AG09319 (cell line): ENCODE results near the gene NEURL3.

Source experiments
- DNase-seq: peaks from one replicate; pipeline ENCODE4 v3.0.0-alpha.2; 2010; ENCODE audit warnings: low read depth; ENCODE audit errors: extremely low read depth
- TF ChIP-seq, protein P1 (sequence below): IDR thresholded peaks from 2 replicates; pipeline ENCODE4 v1.5.1; 2011; ENCODE audit warnings: low read depth, mild to moderate bottlenecking, inconsistent platforms, low read length, moderate library complexity

Gene NEURL3

DNA sequence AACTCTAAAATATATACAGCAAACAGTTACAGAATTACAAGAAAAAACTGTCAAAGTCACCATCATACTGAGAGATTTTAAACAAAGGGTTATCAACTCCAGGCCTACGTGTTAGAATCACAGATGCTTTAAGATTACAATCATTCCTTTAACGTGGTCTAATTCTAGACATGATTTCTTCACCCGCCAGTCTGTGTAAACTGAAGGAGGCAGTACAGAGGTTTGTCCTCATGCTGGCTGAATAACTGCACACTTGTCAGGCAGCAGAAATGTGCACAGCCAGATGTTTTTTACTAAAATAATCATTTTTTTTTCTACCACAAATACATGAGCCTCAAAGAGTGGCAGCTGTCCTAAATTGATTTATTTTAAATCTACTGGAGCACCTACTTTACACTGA is 15.5 kb upstream of the NEURL3 start:
- TF ChIP-seq, protein P1, sequence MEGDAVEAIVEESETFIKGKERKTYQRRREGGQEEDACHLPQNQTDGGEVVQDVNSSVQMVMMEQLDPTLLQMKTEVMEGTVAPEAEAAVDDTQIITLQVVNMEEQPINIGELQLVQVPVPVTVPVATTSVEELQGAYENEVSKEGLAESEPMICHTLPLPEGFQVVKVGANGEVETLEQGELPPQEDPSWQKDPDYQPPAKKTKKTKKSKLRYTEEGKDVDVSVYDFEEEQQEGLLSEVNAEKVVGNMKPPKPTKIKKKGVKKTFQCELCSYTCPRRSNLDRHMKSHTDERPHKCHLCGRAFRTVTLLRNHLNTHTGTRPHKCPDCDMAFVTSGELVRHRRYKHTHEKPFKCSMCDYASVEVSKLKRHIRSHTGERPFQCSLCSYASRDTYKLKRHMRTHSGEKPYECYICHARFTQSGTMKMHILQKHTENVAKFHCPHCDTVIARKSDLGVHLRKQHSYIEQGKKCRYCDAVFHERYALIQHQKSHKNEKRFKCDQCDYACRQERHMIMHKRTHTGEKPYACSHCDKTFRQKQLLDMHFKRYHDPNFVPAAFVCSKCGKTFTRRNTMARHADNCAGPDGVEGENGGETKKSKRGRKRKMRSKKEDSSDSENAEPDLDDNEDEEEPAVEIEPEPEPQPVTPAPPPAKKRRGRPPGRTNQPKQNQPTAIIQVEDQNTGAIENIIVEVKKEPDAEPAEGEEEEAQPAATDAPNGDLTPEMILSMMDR: no peak
- DNase-seq: no peak

DNA sequence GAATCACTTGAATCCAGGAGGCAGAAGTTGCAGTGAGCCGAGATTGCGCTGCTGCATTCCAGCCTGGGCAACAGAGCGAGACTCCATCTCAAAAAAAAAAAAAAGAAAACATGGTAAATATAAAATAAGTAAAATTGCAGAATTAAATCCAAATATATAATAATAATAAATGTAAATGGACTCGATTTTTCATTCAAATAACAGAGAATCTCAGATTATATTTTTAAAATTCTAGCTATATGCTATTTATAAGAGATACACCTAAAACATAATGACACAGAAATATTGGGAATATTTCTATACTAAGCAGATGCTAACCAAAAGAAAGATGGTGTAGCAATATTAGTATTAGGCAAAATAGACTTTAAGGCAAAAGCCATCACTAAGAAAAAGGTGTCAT is 15.1 kb upstream of the NEURL3 start:
- TF ChIP-seq, protein P1: no peak
- DNase-seq: no peak

DNA sequence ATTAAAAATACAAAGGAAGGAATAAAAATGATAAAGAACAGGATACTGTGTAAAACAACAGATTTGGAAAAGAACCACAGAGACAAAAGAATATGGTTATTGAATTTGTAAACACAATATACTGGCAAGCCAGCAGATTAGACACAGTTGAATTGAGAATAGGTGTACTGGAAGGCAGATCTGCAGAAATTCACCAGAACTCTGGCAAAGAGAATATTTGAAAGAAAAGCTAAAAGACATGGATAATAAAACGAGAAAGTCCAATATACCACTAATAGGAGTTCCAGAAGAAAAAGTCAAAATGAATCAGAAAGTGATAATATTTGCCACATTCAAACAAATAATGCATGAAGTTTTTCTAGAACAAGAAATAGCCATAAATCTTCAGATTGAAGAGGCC is 11.9 kb upstream of the NEURL3 start:
- TF ChIP-seq, protein P1: no peak
- no peak for DNase-seq

DNA sequence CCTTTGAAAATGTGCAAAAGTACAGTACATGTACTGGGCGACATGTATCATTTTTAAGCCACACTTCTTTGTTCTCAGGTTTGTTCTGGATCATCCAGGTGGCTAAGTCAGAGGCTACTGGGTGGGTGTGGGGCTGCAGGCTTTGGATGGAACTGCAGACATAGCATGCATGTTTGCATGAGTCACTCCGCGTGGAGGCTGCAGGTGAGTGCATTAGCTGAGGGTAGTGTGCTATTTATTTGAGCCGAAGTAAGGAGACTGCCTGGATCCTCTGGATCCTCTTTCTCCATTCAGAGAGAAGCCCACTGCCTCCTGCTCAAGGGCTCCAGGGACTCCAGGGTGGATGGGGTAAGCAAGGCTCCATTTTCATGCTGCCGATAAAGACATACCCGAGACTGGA is 9.4 kb upstream of the NEURL3 start:
- TF ChIP-seq, protein P1: no peak
- no peak for DNase-seq

DNA sequence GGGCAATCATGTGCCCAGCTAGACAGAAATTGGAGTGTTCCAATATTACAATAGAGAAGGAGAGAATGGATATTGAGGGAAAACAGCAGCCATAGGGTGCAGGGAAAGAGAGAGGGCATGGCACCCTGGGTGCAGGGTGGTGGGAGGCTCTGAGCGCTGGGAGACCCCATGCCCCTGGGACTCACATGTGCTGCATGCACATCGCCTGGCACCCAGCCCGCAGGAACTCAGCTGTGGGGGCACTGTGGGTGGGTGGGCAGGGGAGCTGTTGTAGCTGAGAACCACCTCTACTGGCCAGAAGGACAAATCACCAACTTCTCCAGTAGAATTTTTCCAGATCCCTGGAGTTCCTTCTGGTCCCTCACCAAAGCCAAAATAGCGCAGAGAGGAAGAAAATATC is 7.2 kb upstream of the NEURL3 start:
- TF ChIP-seq, protein P1: no peak
- DNase-seq: no peak

DNA sequence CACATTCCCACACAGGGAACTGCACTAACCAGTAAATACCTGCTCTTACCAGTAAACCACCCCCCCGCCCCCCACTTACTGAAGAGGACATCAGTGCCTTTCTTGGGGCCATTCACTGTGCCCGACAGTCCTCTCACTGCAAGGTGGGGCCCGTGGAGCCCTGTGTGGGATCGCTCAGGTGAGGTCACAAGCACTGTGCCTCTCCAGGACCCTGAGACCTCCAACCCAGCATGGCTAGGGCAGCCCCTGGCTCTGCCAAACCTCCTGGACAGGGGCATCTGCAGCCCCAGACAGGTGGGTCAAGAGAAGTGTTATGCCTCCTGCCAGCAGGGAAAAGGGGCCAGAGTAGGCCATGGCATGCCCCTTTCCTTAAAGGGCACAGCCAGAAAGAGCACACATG is 6.7 kb upstream of the NEURL3 start:
- TF ChIP-seq, protein P1: no peak
- no peak for DNase-seq

DNA sequence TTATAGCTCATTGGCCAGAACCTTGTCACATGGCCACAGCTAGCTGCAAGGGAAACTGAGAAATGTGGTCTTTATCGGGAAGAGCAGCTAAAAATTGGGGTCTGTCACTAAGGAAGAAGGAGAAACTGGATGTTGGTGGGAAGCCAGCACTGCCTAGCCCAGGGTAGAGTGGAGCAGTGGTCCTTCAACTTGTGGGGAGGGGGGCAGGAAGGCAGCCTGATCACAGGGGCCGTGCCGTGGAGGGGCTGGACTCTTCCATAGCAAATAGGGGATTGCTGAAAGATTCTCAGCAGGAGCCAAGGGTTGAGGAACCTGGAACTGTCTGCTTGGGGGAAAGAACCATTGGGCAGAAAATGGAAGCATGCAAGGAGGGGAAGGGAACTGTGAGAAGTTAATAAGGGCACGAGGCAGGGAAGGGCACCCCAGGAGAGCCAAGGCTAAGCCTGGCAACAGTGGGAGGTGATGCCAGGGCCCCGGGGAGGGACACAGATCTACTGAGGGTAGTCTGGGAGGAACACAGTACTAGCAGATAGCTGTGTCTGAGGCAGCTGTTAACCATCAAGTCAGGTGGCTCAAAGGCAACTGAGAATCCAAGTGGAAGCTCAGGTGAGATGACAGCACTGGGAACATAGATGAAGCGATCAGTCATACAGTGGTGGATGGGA is 5.9 kb upstream of the NEURL3 start:
- TF ChIP-seq, protein P1: no peak
- no peak for DNase-seq
